HEK293 (cell line): ENCODE data around the gene OPTN.

ENCODE experiments used
- CTCF ChIA-PET: fragments of 350-600 bp; formaldehyde crosslinking; extraction: SDS; loops from one replicate; lab custom pipeline; 2021; ENCODE audit warnings: antibody characterized with exemption; lab: Yijun Ruan, JAX
- POLR2A ChIA-PET: fragments of 300-600 bp; formaldehyde crosslinking; extraction: SDS; loops from one replicate; lab custom pipeline; 2020; ENCODE audit warnings: antibody characterized with exemption, inconsistent platforms; lab: Yijun Ruan, JAX
- H3K27ac ChIP-seq: fragments of 200-500 bp; sonication (Bioruptor generic); 2 replicates; pipeline ENCODE4 v1.5.1; 2014; ENCODE audit warnings: low read depth, low read length, control low read depth, inconsistent platforms; ENCODE audit errors: extremely low read depth
- H3K36me3 ChIP-seq, 2 experiments: fragments of 200-500 bp in 1 of 2; sonication (Bioruptor generic) in 1 of 2; 1 replicate in 1 of 2; 2 replicates in 1 of 2; pipeline ENCODE4 v1.5.1; 2014 to 2017; ENCODE audit warnings: inconsistent platforms in 2 of 2, low read length in 2 of 2; ENCODE audit not compliant: control insufficient read depth in 2 of 2, insufficient read depth in 1 of 2
- H3K4me1 ChIP-seq: fragments of 200-500 bp; sonication (Bioruptor generic); 2 replicates; pipeline ENCODE4 v1.5.1; 2014; ENCODE audit warnings: mild to moderate bottlenecking, low read length, inconsistent platforms; ENCODE audit not compliant: control insufficient read depth, insufficient read depth
- H3K4me3 ChIP-seq: 2 replicates; pipeline ENCODE4 v1.5.1; 2011; ENCODE audit warnings: low read depth, mild to moderate bottlenecking, control low read depth, low read length, moderate library complexity
- H3K9me3 ChIP-seq: fragments of 200-500 bp; sonication (Bioruptor generic); 2 replicates; pipeline ENCODE4 v1.5.1; 2014; ENCODE audit warnings: low read depth, low read length, inconsistent platforms; ENCODE audit not compliant: control insufficient read depth, insufficient read depth
- GLI4 ChIP-seq: fragments of 450-650 bp; formaldehyde crosslinking; IDR thresholded peaks from 2 replicates; pipeline ENCODE4 v1.5.1; 2016; ENCODE audit warnings: missing biosample characterization, missing genetic modification characterization
- KLF16 ChIP-seq: fragments of 450-650 bp; formaldehyde crosslinking; IDR thresholded peaks from 2 replicates; pipeline ENCODE4 v1.5.1; 2017; ENCODE audit warnings: missing biosample characterization, missing genetic modification characterization
- KLF8 ChIP-seq: fragments of 450-650 bp; formaldehyde crosslinking; IDR thresholded peaks from 2 replicates; pipeline ENCODE4 v1.5.1; 2016; ENCODE audit warnings: missing biosample characterization, missing genetic modification characterization
- PRDM1 ChIP-seq: fragments of 450-650 bp; formaldehyde crosslinking; IDR thresholded peaks from 2 replicates; pipeline ENCODE4; 2016; ENCODE audit warnings: missing biosample characterization, missing genetic modification characterization
- REPIN1 ChIP-seq: fragments of 450-650 bp; formaldehyde crosslinking; IDR thresholded peaks from 2 replicates; pipeline ENCODE4 v1.5.1; 2017; ENCODE audit warnings: missing biosample characterization, missing genetic modification characterization, low read depth
- SP2 ChIP-seq: fragments of 450-650 bp; formaldehyde crosslinking; IDR thresholded peaks from 2 replicates; pipeline ENCODE4 v1.5.1; 2016; ENCODE audit warnings: missing biosample characterization, missing genetic modification characterization
- ZBTB17 ChIP-seq: fragments of 450-650 bp; formaldehyde crosslinking; IDR thresholded peaks from 2 replicates; pipeline ENCODE4 v1.5.1; 2016; ENCODE audit warnings: missing biosample characterization, missing genetic modification characterization
- ZEB2 ChIP-seq: fragments of 450-650 bp; formaldehyde crosslinking; IDR thresholded peaks from 2 replicates; pipeline ENCODE4 v1.5.1; 2016; ENCODE audit warnings: missing biosample characterization, missing genetic modification characterization
- ZIC2 ChIP-seq: fragments of 450-650 bp; formaldehyde crosslinking; IDR thresholded peaks from 2 replicates; pipeline ENCODE4 v1.5.1; 2016; ENCODE audit warnings: missing biosample characterization, missing genetic modification characterization
- ZNF155 ChIP-seq: fragments of 450-650 bp; formaldehyde crosslinking; IDR thresholded peaks from 2 replicates; pipeline ENCODE4 v1.5.1; 2016; ENCODE audit warnings: missing biosample characterization, missing genetic modification characterization
- ZNF157 ChIP-seq: fragments of 450-650 bp; formaldehyde crosslinking; IDR thresholded peaks from 2 replicates; pipeline ENCODE4 v1.5.1; 2016; ENCODE audit warnings: missing biosample characterization, missing genetic modification characterization
- ZNF169 ChIP-seq: fragments of 450-650 bp; formaldehyde crosslinking; IDR thresholded peaks from 2 replicates; pipeline ENCODE4 v1.5.1; 2016; ENCODE audit warnings: missing biosample characterization, missing genetic modification characterization
- ZNF175 ChIP-seq: fragments of 450-650 bp; formaldehyde crosslinking; IDR thresholded peaks from 2 replicates; pipeline ENCODE4 v1.5.1; 2016; ENCODE audit warnings: missing biosample characterization, missing genetic modification characterization
- ZNF544 ChIP-seq: fragments of 450-650 bp; formaldehyde crosslinking; IDR thresholded peaks from 2 replicates; pipeline ENCODE4 v1.5.0; 2017; ENCODE audit warnings: missing biosample characterization, missing genetic modification characterization
- ZNF555 ChIP-seq: fragments of 450-650 bp; formaldehyde crosslinking; conservative IDR thresholded peaks from 2 replicates; pipeline ENCODE4 v1.5.1; 2017; ENCODE audit warnings: missing biosample characterization, mild to moderate bottlenecking, missing genetic modification characterization, inconsistent platforms
- ZNF701 ChIP-seq: fragments of 450-650 bp; formaldehyde crosslinking; IDR thresholded peaks from 2 replicates; pipeline ENCODE4 v1.5.1; 2016; ENCODE audit warnings: missing biosample characterization, missing genetic modification characterization
- ZNF785 ChIP-seq: fragments of 450-650 bp; formaldehyde crosslinking; IDR thresholded peaks from 2 replicates; pipeline ENCODE4 v1.5.1; 2016; ENCODE audit warnings: missing biosample characterization, missing genetic modification characterization
- ZNF791 ChIP-seq: fragments of 450-650 bp; formaldehyde crosslinking; IDR thresholded peaks from 2 replicates; pipeline ENCODE4 v1.5.1; 2016; ENCODE audit warnings: missing biosample characterization, missing genetic modification characterization
- ZSCAN16 ChIP-seq: fragments of 450-650 bp; formaldehyde crosslinking; IDR thresholded peaks from 2 replicates; pipeline ENCODE4 v1.5.1; 2016; ENCODE audit warnings: missing biosample characterization, missing genetic modification characterization
- ZSCAN23 ChIP-seq: fragments of 450-650 bp; formaldehyde crosslinking; IDR thresholded peaks from 2 replicates; pipeline ENCODE4 v1.5.1; 2016; ENCODE audit warnings: missing biosample characterization, missing genetic modification characterization
- TF ChIP-seq, protein P1 (sequence below): fragments of 450-650 bp; formaldehyde crosslinking; IDR thresholded peaks from 2 replicates; pipeline ENCODE4 v1.5.1; 2016; ENCODE audit warnings: missing biosample characterization, missing genetic modification characterization
- TF ChIP-seq, protein P2 (sequence below): fragments of 450-650 bp; formaldehyde crosslinking; IDR thresholded peaks from 2 replicates; pipeline ENCODE4 v1.5.1; 2016; ENCODE audit warnings: missing biosample characterization, missing genetic modification characterization

Gene OPTN

DNA sequence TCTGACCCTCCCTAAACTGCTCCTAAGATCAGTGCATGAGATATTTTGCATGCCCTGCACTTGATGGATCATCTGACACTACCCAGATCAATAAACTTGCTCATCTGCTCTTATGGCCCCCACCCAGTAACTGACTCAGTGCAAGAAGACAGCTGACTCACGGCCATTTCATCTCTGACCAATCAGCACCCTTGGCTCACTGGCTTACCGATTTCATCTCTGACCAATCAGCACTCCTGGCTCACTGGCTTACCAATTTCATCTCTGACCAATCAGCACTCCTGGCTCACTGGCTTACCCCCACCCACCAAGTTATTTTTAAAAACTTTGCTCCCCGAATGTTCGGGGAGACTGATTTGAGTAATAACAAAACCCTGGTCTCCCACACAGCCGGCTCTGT lies 37.2 kb upstream of the OPTN start (continued):
- TF ChIP-seq, protein P1, sequence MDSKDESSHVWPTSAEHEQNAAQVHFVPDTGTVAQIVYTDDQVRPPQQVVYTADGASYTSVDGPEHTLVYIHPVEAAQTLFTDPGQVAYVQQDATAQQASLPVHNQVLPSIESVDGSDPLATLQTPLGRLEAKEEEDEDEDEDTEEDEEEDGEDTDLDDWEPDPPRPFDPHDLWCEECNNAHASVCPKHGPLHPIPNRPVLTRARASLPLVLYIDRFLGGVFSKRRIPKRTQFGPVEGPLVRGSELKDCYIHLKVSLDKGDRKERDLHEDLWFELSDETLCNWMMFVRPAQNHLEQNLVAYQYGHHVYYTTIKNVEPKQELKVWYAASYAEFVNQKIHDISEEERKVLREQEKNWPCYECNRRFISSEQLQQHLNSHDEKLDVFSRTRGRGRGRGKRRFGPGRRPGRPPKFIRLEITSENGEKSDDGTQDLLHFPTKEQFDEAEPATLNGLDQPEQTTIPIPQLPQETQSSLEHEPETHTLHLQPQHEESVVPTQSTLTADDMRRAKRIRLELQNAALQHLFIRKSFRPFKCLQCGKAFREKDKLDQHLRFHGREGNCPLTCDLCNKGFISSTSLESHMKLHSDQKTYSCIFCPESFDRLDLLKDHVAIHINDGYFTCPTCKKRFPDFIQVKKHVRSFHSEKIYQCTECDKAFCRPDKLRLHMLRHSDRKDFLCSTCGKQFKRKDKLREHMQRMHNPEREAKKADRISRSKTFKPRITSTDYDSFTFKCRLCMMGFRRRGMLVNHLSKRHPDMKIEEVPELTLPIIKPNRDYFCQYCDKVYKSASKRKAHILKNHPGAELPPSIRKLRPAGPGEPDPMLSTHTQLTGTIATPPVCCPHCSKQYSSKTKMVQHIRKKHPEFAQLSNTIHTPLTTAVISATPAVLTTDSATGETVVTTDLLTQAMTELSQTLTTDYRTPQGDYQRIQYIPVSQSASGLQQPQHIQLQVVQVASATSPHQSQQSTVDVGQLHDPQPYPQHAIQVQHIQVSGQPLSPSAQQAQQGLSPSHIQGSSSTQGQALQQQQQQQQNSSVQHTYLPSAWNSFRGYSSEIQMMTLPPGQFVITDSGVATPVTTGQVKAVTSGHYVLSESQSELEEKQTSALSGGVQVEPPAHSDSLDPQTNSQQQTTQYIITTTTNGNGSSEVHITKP = no peak
- TF ChIP-seq ZIC2 (tag by site-specific recombination) = no peak
- TF ChIP-seq SP2 = no peak
- TF ChIP-seq ZNF791 (tag by site-specific recombination) = no peak
- no peak for TF ChIP-seq GLI4

DNA sequence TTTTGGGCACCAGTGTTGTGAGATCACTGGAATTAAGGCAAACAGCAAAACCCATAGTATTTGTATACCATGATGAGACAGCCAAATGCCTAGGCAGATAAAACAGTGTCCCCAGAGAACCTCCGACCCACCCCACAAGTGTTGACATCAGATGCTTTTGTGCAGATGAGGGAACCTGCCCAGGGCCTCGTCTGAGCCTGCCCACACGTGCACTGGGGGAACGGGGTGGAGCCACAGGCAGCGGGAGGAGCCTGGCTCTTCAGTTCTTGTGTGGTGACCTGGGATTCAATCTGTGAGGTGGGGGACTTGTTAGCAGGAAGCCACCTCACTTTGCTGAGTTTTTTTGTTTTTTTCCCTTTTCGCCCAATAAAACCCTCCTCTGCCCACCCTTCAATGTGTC lies 33.4 kb upstream of the OPTN start:
- H3K27ac ChIP-seq = no peak overlapping the region
- H3K36me3 ChIP-seq = no peaks in the 10 kb centered on the region
- POLR2A ChIA-PET = no interaction called here
- CTCF ChIA-PET = interaction anchor here (0.7 to 5.5 kb wide), 2 partner anchors 8 to 640 kb away, joined by 3 to 33 read pairs; no protein-coding TSS in a partner anchor
- no peaks in the 10 kb centered on the region for H3K9me3 ChIP-seq
- no peak overlapping the region for H3K4me3 ChIP-seq
- TF ChIP-seq PRDM1 (tag by site-specific recombination) = no peak
- no peaks in the 10 kb centered on the region for H3K4me1 ChIP-seq

DNA sequence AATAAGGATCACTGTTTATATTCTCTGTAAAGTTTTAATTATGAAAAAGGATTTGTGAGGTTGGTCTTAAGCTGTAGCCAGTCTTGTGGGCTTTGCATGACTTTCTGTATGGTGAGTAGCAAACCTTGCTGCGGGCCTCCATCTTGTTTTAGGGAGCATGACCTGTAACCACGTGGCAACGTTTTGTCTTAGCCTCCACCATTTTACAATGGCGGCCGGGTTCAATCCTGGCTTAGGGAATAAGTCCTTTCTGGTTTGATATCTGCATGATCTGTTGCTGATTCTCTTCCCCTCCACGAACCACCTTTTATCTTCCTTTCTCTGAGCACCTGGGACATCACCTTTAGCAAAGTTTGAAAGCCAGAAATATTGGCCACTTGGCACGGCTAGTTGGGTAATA lies 32.5 kb upstream of the OPTN start:
- no peaks in the 10 kb centered on the region for H3K9me3 ChIP-seq
- H3K27ac ChIP-seq = no peak overlapping the region
- ChIA-PET POLR2A (no interaction called here), CTCF (no interaction called here)
- no peak for TF ChIP-seq ZBTB17 (tag by site-specific recombination)
- TF ChIP-seq KLF16 (tag by site-specific recombination) = no peak
- no peak for TF ChIP-seq ZEB2
- TF ChIP-seq ZNF169 = no peak
- TF ChIP-seq ZNF155 (tag by site-specific recombination) = no peak
- no peak for TF ChIP-seq ZNF701 (tag by site-specific recombination)
- no peak for TF ChIP-seq ZNF785 (tag by site-specific recombination)
- TF ChIP-seq ZNF544 (tag by site-specific recombination) = no peak
- no peak for TF ChIP-seq ZNF157 (tag by site-specific recombination)
- TF ChIP-seq REPIN1 (tag by site-specific recombination) = no peak
- no peak for TF ChIP-seq ZNF555
- TF ChIP-seq KLF8 = no peak
- TF ChIP-seq ZSCAN16 (tag by site-specific recombination) = no peak
- TF ChIP-seq, protein P2, sequence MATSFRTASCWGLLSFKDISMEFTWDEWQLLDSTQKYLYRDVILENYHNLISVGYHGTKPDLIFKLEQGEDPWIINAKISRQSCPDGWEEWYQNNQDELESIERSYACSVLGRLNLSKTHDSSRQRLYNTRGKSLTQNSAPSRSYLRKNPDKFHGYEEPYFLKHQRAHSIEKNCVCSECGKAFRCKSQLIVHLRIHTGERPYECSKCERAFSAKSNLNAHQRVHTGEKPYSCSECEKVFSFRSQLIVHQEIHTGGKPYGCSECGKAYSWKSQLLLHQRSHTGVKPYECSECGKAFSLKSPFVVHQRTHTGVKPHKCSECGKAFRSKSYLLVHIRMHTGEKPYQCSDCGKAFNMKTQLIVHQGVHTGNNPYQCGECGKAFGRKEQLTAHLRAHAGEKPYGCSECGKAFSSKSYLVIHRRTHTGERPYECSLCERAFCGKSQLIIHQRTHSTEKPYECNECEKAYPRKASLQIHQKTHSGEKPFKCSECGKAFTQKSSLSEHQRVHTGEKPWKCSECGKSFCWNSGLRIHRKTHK (tag by site-specific recombination) = no peak
- no peak for TF ChIP-seq ZSCAN23 (tag by site-specific recombination)
- no peak for TF ChIP-seq ZNF175
- H3K4me3 ChIP-seq = no peak overlapping the region
- H3K4me1 ChIP-seq = no peaks in the 10 kb centered on the region
- no peaks in the 10 kb centered on the region for H3K36me3 ChIP-seq
